Amniotic stem cell (primary cell): ENCODE data around the gene MBNL1.

Experiments used
- DNase-seq: peaks from one replicate; lab custom pipeline; 2025; lab: John Stamatoyannopoulos, UW

The MBNL1 gene

GRCh38 chr3:152296971-152297370 is 28.2 kb downstream of the MBNL1 start:
- no peak for DNase-seq

GRCh38 chr3:152298393-152299248 is 29.9 kb downstream of the MBNL1 start:
- peak; percentile 88 for DNase-seq

GRCh38 chr3:152299249-152299976 is 30.7 kb downstream of the MBNL1 start:
- no peak for DNase-seq

- DNase-seq, result no peak
Observed at GRCh38 chr3:152300029-152300731, 31.5 kb downstream of the MBNL1 start.

GRCh38 chr3:152301745-152302181 is 33.0 kb downstream of the MBNL1 start:
- DNase-seq, result no peak

GRCh38 chr3:152302521-152303021 is 33.8 kb downstream of the MBNL1 start:
- no peak for DNase-seq

- DNase-seq, result no peak
Observed at GRCh38 chr3:152304160-152304559, 35.4 kb downstream of the MBNL1 start.

GRCh38 chr3:152305075-152305474 is 36.3 kb downstream of the MBNL1 start:
- DNase-seq, result no peak

- no peak for DNase-seq
Observed at GRCh38 chr3:152307829-152308474, 39.2 kb downstream of the MBNL1 start.

GRCh38 chr3:152308475-152308844 is 39.7 kb downstream of the MBNL1 start:
- DNase-seq, result no peak

- DNase-seq, result no peak
Observed at GRCh38 chr3:152309031-152309430, 40.3 kb downstream of the MBNL1 start.

GRCh38 chr3:152309535-152310307 is 41.0 kb downstream of the MBNL1 start:
- no peak for DNase-seq

- no peak for DNase-seq
Observed at GRCh38 chr3:152313430-152313829, 44.7 kb downstream of the MBNL1 start.

- no peak for DNase-seq
Observed at GRCh38 chr3:152313914-152314313, 45.2 kb downstream of the MBNL1 start.

- no peak for DNase-seq
Observed at GRCh38 chr3:152314677-152315353, 46.1 kb downstream of the MBNL1 start.

GRCh38 chr3:152315623-152316022 is 46.9 kb downstream of the MBNL1 start:
- DNase-seq, result no peak

- DNase-seq, result no peak
Observed at GRCh38 chr3:152316318-152316717, 47.6 kb downstream of the MBNL1 start.

- no peak for DNase-seq
Observed at GRCh38 chr3:152317184-152317583, 48.5 kb downstream of the MBNL1 start.

GRCh38 chr3:152317956-152318355 is 49.2 kb downstream of the MBNL1 start:
- DNase-seq, result no peak

GRCh38 chr3:152318512-152318911 is 49.8 kb downstream of the MBNL1 start:
- DNase-seq, result no peak

GRCh38 chr3:152319256-152319655 is 50.5 kb downstream of the MBNL1 start:
- no peak for DNase-seq
